ENCODE results near the gene SYNPO. TPM values are rescaled to one million over a fixed set of nuclear protein-coding genes. Genes with fewer than 3 reads are reported as not detected.

Gene SYNPO
- total RNA-seq, 1 donor from 2014 or later = 17.8 TPM

DNA sequence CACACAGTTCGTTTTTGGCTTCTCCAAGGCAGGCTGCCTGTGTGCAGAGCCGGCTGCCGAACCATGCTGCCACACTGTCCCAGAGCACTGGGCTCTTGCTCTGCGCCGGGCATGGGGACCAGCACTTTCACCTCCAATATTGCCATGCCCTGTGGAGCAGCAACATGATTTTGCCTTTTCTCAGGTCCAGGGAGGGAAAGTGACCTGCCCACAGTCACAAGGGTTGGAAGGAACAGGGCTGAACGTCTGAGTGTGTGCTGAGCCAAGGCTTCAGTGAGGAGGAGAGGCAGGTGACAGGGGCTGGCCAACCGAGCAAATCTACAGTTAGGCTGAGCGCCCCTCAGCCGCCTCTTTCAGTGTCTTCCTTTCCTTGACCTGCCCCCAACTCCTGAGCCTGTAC, 34.0 kb upstream of the SYNPO start:
- no peaks in the 10 kb centered on the region for H3K27me3 Mint-ChIP-seq (ENCODE audit: unreplicated experiment)
- no peak overlapping the region for H3K4me3 Mint-ChIP-seq (ENCODE audit: unreplicated experiment)
- no peaks in the 10 kb centered on the region for H3K9me3 Mint-ChIP-seq (ENCODE audit: unreplicated experiment)
- no peak for DNase-seq (ENCODE audit: extremely low spot score, unreplicated experiment)
- no peak overlapping the region for H3K27ac Mint-ChIP-seq (ENCODE audit: unreplicated experiment)
- H3K4me1 Mint-ChIP-seq (ENCODE audit: unreplicated experiment) = peaks cover 53% of the 10 kb centered on the region
- no peaks in the 10 kb centered on the region for H3K36me3 Mint-ChIP-seq (ENCODE audit: unreplicated experiment)
- TF ChIP-seq, protein P1, sequence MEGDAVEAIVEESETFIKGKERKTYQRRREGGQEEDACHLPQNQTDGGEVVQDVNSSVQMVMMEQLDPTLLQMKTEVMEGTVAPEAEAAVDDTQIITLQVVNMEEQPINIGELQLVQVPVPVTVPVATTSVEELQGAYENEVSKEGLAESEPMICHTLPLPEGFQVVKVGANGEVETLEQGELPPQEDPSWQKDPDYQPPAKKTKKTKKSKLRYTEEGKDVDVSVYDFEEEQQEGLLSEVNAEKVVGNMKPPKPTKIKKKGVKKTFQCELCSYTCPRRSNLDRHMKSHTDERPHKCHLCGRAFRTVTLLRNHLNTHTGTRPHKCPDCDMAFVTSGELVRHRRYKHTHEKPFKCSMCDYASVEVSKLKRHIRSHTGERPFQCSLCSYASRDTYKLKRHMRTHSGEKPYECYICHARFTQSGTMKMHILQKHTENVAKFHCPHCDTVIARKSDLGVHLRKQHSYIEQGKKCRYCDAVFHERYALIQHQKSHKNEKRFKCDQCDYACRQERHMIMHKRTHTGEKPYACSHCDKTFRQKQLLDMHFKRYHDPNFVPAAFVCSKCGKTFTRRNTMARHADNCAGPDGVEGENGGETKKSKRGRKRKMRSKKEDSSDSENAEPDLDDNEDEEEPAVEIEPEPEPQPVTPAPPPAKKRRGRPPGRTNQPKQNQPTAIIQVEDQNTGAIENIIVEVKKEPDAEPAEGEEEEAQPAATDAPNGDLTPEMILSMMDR (IDR thresholded peaks at IDR 0.05) = no peak

DNA sequence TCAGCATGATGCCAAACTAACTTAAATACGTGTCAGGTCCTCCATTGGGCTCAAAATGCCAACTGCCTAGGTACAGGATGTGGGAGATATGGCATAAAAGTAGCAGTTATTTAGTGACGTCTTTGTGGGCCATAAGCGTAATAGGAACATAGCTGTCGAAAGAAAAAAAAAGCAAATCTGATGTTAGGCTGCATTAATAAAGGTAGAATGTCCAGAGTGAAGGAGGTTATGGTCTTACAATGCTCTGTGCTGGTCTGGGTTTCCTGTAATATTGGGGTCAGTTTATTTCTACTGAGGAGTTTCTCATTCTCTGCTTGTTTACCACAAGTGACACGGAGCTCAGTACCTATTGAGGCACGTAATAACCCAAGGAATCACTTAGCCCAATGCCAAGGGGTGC, 33.4 kb upstream of the SYNPO start:
- Mint-ChIP-seq H3K36me3 (ENCODE audit: unreplicated experiment) (peaks cover under 1% of the 10 kb centered on the region), H3K4me1 (ENCODE audit: unreplicated experiment) (peaks cover 47% of the 10 kb centered on the region), H3K4me3 (ENCODE audit: unreplicated experiment) (no peak overlapping the region), H3K27ac (ENCODE audit: unreplicated experiment) (no peak overlapping the region), H3K9me3 (ENCODE audit: unreplicated experiment) (no peaks in the 10 kb centered on the region), H3K27me3 (ENCODE audit: unreplicated experiment) (no peaks in the 10 kb centered on the region)
- TF ChIP-seq, protein P1 (IDR thresholded peaks at IDR 0.05) = no peak
- no peak for DNase-seq (ENCODE audit: extremely low spot score, unreplicated experiment)

- peaks cover 39% of the 10 kb centered on the region for H3K4me1 Mint-ChIP-seq (ENCODE audit: unreplicated experiment)
Observed at GRCh38 chr5:150607991-150608390, 32.5 kb upstream of the SYNPO start.

GRCh38 chr5:150608991-150609390, 31.5 kb upstream of the SYNPO start:
- H3K27ac Mint-ChIP-seq (ENCODE audit: unreplicated experiment) = no peak overlapping the region
- peaks cover 3% of the 10 kb centered on the region for H3K36me3 Mint-ChIP-seq (ENCODE audit: unreplicated experiment)
- no peaks in the 10 kb centered on the region for H3K9me3 Mint-ChIP-seq (ENCODE audit: unreplicated experiment)
- TF ChIP-seq, protein P1 (IDR thresholded peaks at IDR 0.05) = no peak
- peaks cover 32% of the 10 kb centered on the region for H3K4me1 Mint-ChIP-seq (ENCODE audit: unreplicated experiment)
- H3K27me3 Mint-ChIP-seq (ENCODE audit: unreplicated experiment) = no peaks in the 10 kb centered on the region
- no peak for DNase-seq (ENCODE audit: extremely low spot score, unreplicated experiment)
- H3K4me3 Mint-ChIP-seq (ENCODE audit: unreplicated experiment) = no peak overlapping the region

More at GRCh38 chr5:150607991-150608390, 32.5 kb upstream of the SYNPO start:
- H3K4me3 Mint-ChIP-seq (ENCODE audit: unreplicated experiment) = no peak overlapping the region
- DNase-seq (ENCODE audit: extremely low spot score, unreplicated experiment) = no peak
- H3K36me3 Mint-ChIP-seq (ENCODE audit: unreplicated experiment) = peaks cover 3% of the 10 kb centered on the region
- H3K9me3 Mint-ChIP-seq (ENCODE audit: unreplicated experiment) = no peaks in the 10 kb centered on the region
- H3K27ac Mint-ChIP-seq (ENCODE audit: unreplicated experiment) = no peak overlapping the region
- TF ChIP-seq, protein P1 (IDR thresholded peaks at IDR 0.05) = no peak
- H3K27me3 Mint-ChIP-seq (ENCODE audit: unreplicated experiment) = no peaks in the 10 kb centered on the region

DNA sequence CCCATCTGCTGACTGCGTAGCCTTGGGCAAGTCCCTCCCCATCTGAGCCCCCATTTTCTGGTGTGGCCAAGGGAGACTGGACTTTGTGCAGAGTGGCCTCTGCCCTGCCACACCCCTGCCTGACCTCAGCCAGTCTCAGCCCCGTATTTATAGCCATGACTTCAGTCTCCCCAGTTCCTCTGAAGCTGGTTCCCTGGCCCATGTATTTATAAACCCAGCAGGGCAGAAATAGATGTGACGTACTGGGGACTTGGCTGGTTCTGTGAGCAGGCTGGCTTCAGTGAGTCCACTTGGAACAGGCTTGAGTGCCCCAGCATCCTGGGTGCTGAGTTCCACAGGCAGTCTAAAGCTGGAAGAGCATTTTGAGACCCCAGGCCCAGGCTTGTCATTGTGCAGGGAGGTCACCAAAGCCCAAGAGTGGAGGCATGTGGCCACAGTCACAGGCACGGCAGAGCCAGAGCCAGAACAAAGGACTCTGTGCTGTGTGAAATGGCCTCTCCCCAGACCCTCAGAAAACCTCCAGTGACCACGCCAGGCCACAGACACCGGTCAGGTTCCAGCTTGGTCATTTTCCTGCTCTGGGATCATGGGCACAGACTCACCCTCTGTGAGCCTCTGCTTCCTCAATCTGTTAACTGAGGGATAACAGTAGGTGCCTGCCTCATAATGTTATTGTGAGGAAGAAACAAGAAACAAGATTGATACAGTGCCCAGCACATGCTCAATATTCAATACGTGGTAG, 30.4 kb upstream of the SYNPO start:
- Mint-ChIP-seq H3K27ac (ENCODE audit: unreplicated experiment) (no peak overlapping the region), H3K9me3 (ENCODE audit: unreplicated experiment) (no peaks in the 10 kb centered on the region), H3K36me3 (ENCODE audit: unreplicated experiment) (peaks cover 3% of the 10 kb centered on the region), H3K4me1 (ENCODE audit: unreplicated experiment) (peaks cover 27% of the 10 kb centered on the region), H3K27me3 (ENCODE audit: unreplicated experiment) (no peaks in the 10 kb centered on the region), H3K4me3 (ENCODE audit: unreplicated experiment) (no peak overlapping the region)
- DNase-seq (ENCODE audit: extremely low spot score, unreplicated experiment) = no peak
- TF ChIP-seq, protein P1 (IDR thresholded peaks at IDR 0.05) = no peak
